Stomach smooth muscle (tissue), 2 donors: Measurements from ENCODE around the gene PDLIM5.

Source experiments
- H3K27ac ChIP-seq: one replicate; pipeline ENCODE4 v1.7.0; 2013; ENCODE audit warnings: mild to moderate bottlenecking, low read length, inconsistent platforms
- H3K27me3 ChIP-seq, 2 donors: one replicate each; pipeline ENCODE4 v1.7.0; 2013; ENCODE audit warnings: low read length in 2 of 2; ENCODE audit not compliant: insufficient read depth in 2 of 2, control insufficient read depth in 1 of 2
- H3K36me3 ChIP-seq, 2 donors: one replicate each; pipeline ENCODE4 v1.7.0; 2013; ENCODE audit warnings: low read length in 2 of 2; ENCODE audit not compliant: control insufficient read depth in 2 of 2, insufficient read depth in 2 of 2
- H3K4me1 ChIP-seq: one replicate; pipeline ENCODE4 v1.7.0; 2013; ENCODE audit warnings: low read length; ENCODE audit not compliant: control insufficient read depth, insufficient read depth
- H3K4me3 ChIP-seq, 2 donors: one replicate each; pipeline ENCODE4 v1.7.0; 2013; ENCODE audit warnings: low read length in 2 of 2
- H3K9ac ChIP-seq, 2 donors: one replicate each; pipeline ENCODE4 v1.7.0; 2013; ENCODE audit warnings: low read length in 2 of 2, mild to moderate bottlenecking in 1 of 2
- H3K9me3 ChIP-seq, 2 donors: one replicate each; pipeline ENCODE4 v1.7.0; 2013; ENCODE audit warnings: low read length in 2 of 2; ENCODE audit not compliant: control insufficient read depth in 2 of 2
- donor health status: healthy.
- donor health status: Pancreatic carcinoma.

The PDLIM5 gene

DNA sequence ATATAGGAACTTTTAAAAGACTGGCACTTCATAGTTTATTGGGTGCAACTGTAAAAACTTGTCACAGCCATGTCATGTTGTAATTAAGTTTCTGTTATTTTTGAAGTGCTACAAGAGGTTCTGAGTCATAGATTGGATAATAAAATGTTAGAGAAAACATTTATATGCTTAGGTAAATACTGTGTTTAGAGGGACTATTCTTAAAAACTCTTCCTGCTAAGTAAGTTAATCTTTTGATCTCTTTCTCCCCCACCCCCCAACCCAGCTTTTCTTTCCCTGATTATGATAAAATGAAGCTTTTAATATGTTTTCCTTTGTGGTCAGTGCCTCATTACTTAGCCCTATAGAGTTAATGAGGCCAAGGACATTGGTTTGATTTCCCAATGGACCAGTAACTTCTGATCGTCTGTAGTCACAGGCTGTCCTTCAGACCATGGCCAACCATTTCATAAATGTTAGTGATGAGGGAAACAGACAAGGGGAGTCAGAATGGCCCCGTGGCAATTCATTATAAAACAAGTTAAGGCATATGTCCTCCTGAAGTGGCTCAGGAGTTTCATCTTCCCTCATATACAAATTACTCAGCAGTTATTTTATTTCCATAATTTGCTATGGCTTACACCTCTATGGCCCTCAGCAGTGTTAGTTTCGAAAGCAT is 3.9 kb upstream of the PDLIM5 start:
- Histone ChIP-seq H3K36me3 (no peaks in the 10 kb centered on the region), H3K4me1 (peaks cover 2% of the 10 kb centered on the region), H3K27ac (no peak overlapping the region)

DNA sequence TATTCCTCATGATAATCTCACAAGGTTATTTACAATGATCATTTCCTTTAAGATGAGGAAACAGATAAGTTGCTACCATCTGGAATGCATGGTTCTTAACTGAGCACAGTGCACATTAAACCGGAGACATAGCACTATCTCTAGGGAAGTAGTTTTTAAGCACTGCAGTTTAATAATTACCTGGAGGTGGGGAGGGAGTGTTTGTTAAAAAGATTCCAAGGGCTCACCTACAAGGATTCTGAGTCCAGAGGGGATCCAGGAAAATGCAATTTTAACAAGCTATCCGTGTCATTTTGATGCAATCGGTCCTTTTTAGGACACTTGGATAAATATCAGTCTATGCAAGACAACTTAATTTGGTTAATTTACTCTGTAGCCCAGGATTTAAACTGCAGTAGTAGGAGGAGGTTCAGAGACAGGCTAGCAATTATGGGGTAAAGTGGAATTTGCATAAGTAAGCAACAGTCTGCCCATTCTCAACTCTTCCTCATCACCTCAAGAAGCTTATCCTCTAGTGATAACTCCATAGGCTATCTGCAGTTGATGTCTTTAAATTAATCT is 2.8 kb upstream of the PDLIM5 start:
- H3K36me3 ChIP-seq, result no peaks in the 10 kb centered on the region
- H3K4me3 ChIP-seq, result no peak overlapping the region

More for the DNA sequence above, 3.9 kb upstream of the PDLIM5 start:
- Histone ChIP-seq H3K27me3 (no peaks in the 10 kb centered on the region), H3K9ac (no peak overlapping the region), H3K9me3 (no peaks in the 10 kb centered on the region), H3K4me3 (no peak overlapping the region)

DNA sequence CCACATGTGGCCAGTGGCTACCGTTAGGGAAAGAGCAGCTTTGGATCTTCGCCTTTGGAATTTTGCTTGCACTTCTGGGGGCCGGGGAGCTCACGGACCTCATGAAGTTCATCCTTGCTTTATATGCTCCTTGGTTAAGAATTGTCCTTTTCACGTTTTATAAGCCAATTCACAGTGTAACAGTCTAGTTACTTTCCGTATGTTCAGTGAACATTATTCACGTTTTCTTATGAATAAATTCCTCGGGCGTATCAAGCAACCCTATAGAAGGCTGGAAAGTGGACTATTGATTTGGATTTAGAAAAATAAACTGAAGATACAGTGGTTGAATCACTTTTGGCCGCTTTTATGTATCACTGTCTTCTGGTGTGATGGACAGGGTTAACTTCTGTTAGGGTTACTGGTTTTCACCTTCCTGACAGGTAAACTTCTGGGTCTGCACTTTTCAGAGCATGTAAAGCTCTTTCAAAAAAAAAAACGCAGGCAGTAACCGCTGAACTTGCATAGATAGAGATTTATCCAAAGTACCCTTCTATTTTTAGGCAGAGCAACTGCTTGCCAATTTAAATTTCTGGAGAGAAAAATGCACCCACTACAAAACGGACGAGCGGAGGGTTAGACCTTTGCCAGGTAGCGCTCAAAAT is 569 bp upstream of the PDLIM5 start:
- peaks cover 5% of the 10 kb centered on the region for H3K4me1 ChIP-seq
- peak overlapping the region; percentile 94 for H3K27ac ChIP-seq
- H3K9me3 ChIP-seq, result no peaks in the 10 kb centered on the region
- H3K36me3 ChIP-seq, result peaks cover 0 to 2% of the 10 kb centered on the region in 2 donors
- H3K4me3 ChIP-seq, result peak overlapping the region; percentile 78 to 83
- H3K9ac ChIP-seq, result peak overlapping the region; percentile 73 to 76
- no peaks in the 10 kb centered on the region for H3K27me3 ChIP-seq

More for the DNA sequence above, 2.8 kb upstream of the PDLIM5 start:
- H3K9me3 ChIP-seq, result no peaks in the 10 kb centered on the region
- H3K27me3 ChIP-seq, result no peaks in the 10 kb centered on the region
- H3K4me1 ChIP-seq, result peaks cover 2% of the 10 kb centered on the region
- H3K9ac ChIP-seq, result no peak overlapping the region
- no peak overlapping the region for H3K27ac ChIP-seq

DNA sequence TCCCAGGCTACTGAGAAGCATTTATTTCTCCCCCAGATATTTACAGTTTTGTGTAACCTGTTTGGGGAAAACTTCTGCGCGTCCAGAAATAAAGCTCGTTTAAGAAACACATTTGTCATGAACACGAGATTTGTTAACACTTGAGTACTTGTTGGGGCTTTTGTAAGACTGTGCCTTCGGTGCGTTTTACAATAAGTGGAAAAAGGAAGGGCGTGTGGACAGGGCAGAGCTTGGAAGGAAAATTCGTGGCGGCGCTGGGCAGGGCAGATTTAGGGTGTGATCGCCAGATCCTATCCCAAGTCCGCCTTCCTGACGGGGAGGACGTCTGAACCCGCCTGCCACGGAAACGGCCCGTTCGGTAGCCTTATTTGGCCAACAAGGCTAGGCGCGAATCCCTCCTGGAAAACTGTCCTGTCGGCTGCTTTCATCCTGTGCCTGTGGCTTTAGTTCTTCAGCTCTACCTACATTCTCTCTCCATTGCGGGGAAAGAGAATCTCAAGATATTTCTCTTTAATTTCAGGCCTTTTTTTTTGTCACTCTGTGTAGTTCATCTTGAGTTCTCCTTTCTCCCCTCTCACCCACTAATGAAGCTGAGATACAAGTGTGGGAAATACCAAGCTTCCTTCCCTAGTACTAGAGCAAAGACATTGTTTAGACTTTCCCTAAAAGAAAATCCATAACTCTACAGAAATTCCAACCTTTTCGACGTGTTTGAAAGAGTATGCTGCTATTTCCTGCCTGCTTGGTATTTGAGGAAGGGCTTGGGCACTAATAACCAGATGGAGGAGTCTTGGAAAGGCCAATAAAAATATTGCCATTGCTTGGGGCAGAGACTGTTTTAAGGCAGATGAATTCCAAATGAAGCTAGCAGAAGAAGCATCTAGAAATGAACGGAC is 982 bp downstream of the PDLIM5 start:
- Histone ChIP-seq H3K4me1 (peaks cover 8% of the 10 kb centered on the region), H3K9ac (peak overlapping the region; percentile 92 to 94), H3K9me3 (no peaks in the 10 kb centered on the region), H3K4me3 (peak overlapping the region; percentile 78 to 83), H3K27ac (peak overlapping the region; percentile 94), H3K27me3 (no peaks in the 10 kb centered on the region), H3K36me3 (peaks cover 0 to 5% of the 10 kb centered on the region in 2 donors)

GRCh38 chr4:94453391-94453963 is 1.7 kb downstream of the PDLIM5 start:
- Histone ChIP-seq H3K4me1 (peaks cover 9% of the 10 kb centered on the region), H3K9me3 (no peaks in the 10 kb centered on the region), H3K9ac (peak overlapping the region; percentile 92 to 94), H3K27me3 (no peaks in the 10 kb centered on the region), H3K27ac (peak overlapping the region; percentile 94), H3K4me3 (peak overlapping the region; percentile 78 to 83), H3K36me3 (peaks cover 0 to 5% of the 10 kb centered on the region in 2 donors)

DNA sequence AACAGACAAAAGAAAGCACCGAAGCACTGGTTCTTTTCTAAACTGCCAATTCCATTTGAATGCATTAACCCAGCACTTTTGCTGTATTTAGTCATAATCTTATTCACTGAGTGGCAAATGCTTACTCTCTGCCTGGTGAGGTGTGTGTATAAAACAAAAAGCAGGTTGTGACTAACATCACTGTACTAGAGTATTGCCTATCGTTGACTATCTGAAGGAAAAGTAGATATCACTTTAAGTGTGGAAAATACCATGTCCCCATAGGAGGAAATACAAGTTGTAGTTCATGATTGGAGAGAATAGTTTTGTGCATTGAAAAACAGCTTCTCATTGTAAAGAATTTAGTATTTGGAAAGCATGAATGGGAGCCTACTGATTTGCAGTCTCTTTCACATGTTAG is 2.7 kb downstream of the PDLIM5 start:
- peak overlapping the region in 1 of 2 donors; percentile 16 for H3K9ac ChIP-seq

GRCh38 chr4:94455081-94455480 is 3.3 kb downstream of the PDLIM5 start:
- H3K9me3 ChIP-seq, result no peaks in the 10 kb centered on the region
- peaks cover 9% of the 10 kb centered on the region for H3K4me1 ChIP-seq
- H3K27ac ChIP-seq, result no peak overlapping the region
- H3K36me3 ChIP-seq, result peaks cover 0 to 5% of the 10 kb centered on the region in 2 donors
- peak overlapping the region in 1 of 2 donors; percentile 16 for H3K9ac ChIP-seq
- no peaks in the 10 kb centered on the region for H3K27me3 ChIP-seq
- H3K4me3 ChIP-seq, result peak overlapping the region in 1 of 2 donors; percentile 10

More for the DNA sequence above, 2.7 kb downstream of the PDLIM5 start:
- Histone ChIP-seq H3K27ac (no peak overlapping the region), H3K9me3 (no peaks in the 10 kb centered on the region), H3K4me3 (peak overlapping the region; percentile 10 to 83), H3K27me3 (no peaks in the 10 kb centered on the region), H3K4me1 (peaks cover 9% of the 10 kb centered on the region), H3K36me3 (peaks cover 0 to 5% of the 10 kb centered on the region in 2 donors)

GRCh38 chr4:94457692-94458106 is 6.0 kb downstream of the PDLIM5 start:
- H3K9ac ChIP-seq, result peak overlapping the region; percentile 7 to 25
- H3K27me3 ChIP-seq, result no peaks in the 10 kb centered on the region
- no peaks in the 10 kb centered on the region for H3K9me3 ChIP-seq
- peak overlapping the region; percentile 36 to 40 for H3K4me3 ChIP-seq
- peaks cover 10% of the 10 kb centered on the region for H3K4me1 ChIP-seq
- H3K27ac ChIP-seq, result no peak overlapping the region
- peaks cover 0 to 5% of the 10 kb centered on the region in 2 donors for H3K36me3 ChIP-seq

DNA sequence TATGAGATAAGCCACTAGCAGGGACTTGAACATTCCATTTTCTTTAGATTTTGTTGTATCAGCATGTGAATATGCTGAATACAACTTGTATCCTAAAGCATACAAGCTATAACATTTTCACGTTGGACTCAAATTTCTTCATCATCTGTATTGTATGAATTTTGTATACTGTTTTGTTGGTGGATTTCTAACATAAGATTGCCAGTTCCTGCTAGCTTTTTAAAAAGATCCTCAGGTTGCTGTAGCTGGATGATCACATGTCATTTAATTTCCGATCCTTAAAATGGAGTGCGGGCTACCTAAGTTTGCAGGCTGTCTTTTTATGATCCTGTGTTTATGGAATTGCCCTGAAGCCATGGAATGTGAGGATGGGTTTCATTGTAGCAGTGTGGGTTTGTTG is 6.9 kb downstream of the PDLIM5 start:
- peaks cover 0 to 5% of the 10 kb centered on the region in 2 donors for H3K36me3 ChIP-seq
- H3K9me3 ChIP-seq, result no peaks in the 10 kb centered on the region
- H3K27me3 ChIP-seq, result no peaks in the 10 kb centered on the region
- H3K27ac ChIP-seq, result no peak overlapping the region
- peak overlapping the region in 1 of 2 donors; percentile 48 for H3K9ac ChIP-seq
- peaks cover 10% of the 10 kb centered on the region for H3K4me1 ChIP-seq
- no peak overlapping the region for H3K4me3 ChIP-seq
